ENCODE measurements around the gene CUL9.

GRCh38 chr6:43216200-43216599, 34.2 kb downstream of the CUL9 start:
- TF ChIP-seq, protein P1, sequence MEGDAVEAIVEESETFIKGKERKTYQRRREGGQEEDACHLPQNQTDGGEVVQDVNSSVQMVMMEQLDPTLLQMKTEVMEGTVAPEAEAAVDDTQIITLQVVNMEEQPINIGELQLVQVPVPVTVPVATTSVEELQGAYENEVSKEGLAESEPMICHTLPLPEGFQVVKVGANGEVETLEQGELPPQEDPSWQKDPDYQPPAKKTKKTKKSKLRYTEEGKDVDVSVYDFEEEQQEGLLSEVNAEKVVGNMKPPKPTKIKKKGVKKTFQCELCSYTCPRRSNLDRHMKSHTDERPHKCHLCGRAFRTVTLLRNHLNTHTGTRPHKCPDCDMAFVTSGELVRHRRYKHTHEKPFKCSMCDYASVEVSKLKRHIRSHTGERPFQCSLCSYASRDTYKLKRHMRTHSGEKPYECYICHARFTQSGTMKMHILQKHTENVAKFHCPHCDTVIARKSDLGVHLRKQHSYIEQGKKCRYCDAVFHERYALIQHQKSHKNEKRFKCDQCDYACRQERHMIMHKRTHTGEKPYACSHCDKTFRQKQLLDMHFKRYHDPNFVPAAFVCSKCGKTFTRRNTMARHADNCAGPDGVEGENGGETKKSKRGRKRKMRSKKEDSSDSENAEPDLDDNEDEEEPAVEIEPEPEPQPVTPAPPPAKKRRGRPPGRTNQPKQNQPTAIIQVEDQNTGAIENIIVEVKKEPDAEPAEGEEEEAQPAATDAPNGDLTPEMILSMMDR (IDR thresholded peaks at IDR 0.05) = no peak
- no peak for TF ChIP-seq POLR2A (IDR thresholded peaks at IDR 0.05)
